NOMO-1 (cell line): ENCODE results near the gene SSR4.
"Not testable (repeated sequence)": the region's sequence is repeated elsewhere in the genome, so short reads cannot be mapped to it uniquely, and the experiment has no call there.

Source experiments
- DNase-seq, 2 experiments: peaks; one replicate each; lab custom pipeline; 2025; ENCODE audit not compliant: unreplicated experiment in 2 of 2; lab: John Stamatoyannopoulos, UW

The SSR4 gene

DNA sequence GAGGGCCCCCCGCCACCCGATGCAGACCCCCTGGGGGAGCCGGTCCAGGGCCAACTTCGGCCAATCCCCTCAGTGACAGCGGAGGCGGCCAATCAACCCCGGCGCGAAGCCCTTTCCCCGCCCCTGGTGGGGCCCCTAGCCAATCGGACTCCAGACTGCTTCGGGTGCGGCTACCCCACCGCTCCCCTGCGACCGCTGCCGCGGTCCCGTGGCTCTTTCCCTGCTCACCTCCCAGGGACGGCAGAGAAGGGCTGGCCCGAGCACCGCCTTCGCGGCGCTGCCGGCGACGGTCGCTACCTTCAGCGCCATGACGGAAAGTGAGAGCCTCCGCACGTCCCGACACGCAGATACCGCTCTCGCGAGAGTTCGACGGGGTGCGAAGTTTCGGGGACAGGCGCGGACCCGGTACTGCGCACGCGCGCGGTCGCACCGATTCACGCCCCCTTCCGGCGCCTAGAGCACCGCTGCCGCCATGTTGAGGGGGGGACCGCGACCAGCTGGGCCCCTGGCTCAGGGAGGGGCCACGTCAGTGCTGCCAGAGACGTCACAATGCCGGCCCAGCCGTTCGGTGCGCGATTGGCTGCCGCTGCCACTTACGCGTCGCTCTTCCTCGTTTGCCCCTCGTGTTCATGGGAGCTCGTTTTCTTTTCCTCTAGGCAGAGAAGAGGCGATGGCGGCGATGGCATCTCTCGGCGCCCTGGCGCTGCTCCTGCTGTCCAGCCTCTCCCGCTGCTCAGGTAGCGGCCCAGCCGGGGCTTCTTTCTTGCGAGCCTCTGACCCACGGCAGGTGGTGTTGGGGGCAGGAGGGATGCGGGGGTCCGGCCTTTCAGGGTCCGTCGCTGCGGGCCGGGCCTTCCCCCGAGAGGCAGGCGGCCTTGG is at the start of gene SSR4, which contains the start of gene IDH3G:
Gene SSR4 (plus strand): TSS at position 651 of the 879 bp plus-strand sequence. CDS start 20 bp downstream, at position 671.
Gene IDH3G (minus strand): TSS at position 358 of the 879 bp plus-strand sequence. CDS start 49 bp downstream, at position 309.
- peak; percentile 92 to 96 for DNase-seq

GRCh38 chrX:153745067-153745433 is 49.4 kb upstream of the SSR4 start:
- DNase-seq: not testable (repeated sequence)

- DNase-seq: no peak
These were observed 48.1 kb upstream of the SSR4 start for GRCh38 chrX:153746359-153746758.

GRCh38 chrX:153746991-153747390 is 47.5 kb upstream of the SSR4 start:
- DNase-seq: not testable (repeated sequence)

GRCh38 chrX:153749017-153749416 is 45.5 kb upstream of the SSR4 start:
- DNase-seq: not testable (repeated sequence)

- DNase-seq: no peak
These were observed 44.2 kb upstream of the SSR4 start for GRCh38 chrX:153750127-153750774.

GRCh38 chrX:153755136-153755535 is 39.3 kb upstream of the SSR4 start:
- no peak for DNase-seq

GRCh38 chrX:153761863-153762262 is 32.6 kb upstream of the SSR4 start:
- DNase-seq: no peak

GRCh38 chrX:153762626-153763173 is 31.8 kb upstream of the SSR4 start:
- no peak for DNase-seq

GRCh38 chrX:153763298-153763932 is 31.1 kb upstream of the SSR4 start:
- DNase-seq: no peak

GRCh38 chrX:153763989-153764755 is 30.3 kb upstream of the SSR4 start, which contains the start of gene PLXNB3:
PLXNB3 (plus strand) TSS chrX:153764249; CDS start chrX:153765536, 1,287 bp downstream.
- DNase-seq: peak; percentile 48 to 52

GRCh38 chrX:153764786-153765137 is 29.7 kb upstream of the SSR4 start:
- DNase-seq: no peak

DNA sequence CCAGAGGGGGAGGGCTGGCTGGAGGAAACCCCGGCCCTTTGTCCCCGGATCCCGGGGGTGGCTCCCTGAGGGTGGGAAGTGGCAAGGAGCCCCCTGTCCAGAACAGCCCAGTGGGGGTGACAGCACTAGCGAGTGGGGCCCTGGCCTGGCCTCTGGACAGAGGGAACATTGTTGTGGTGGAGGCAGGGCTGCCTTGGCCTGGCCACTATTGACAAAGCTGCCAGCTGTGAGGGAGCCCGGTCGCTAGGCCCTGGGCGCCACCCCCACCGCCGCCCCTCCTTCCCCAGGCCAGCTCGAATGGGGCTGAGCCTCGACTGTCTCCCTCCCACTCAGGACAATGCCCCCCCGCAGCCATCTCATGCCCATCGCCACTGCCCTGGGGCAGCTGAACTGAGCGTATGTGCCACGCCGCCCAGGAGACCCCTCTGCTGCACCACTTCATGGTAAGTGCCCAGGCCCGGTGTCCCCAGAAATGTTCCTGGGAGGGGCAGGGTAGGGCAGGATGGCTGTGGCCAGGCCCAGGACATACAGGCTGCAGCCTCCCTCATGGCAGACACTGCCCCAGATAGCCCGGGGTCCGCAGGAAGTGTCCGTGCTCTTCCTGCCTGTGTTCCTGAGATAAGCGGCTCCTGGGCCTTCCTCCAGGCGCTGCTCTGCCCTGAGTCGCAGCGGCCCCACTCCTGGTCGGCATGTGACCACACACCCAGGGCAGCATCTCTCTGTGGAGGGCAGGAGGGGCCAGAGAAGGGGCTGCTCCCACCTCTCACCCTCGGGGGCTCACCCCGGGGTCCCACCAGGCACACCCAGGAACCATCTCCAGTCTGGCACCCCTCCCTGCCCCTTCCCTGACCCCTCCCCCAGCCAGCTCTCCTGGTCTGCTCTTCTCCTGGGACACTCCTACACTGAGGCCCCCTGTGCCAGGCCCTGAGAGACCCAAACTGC is 29.1 kb upstream of the SSR4 start:
- DNase-seq: no peak

GRCh38 chrX:153766098-153766817 is 28.2 kb upstream of the SSR4 start:
- peak; percentile 28 to 63 for DNase-seq

- no peak for DNase-seq
These were observed 27.4 kb upstream of the SSR4 start for GRCh38 chrX:153766871-153767673.

DNA sequence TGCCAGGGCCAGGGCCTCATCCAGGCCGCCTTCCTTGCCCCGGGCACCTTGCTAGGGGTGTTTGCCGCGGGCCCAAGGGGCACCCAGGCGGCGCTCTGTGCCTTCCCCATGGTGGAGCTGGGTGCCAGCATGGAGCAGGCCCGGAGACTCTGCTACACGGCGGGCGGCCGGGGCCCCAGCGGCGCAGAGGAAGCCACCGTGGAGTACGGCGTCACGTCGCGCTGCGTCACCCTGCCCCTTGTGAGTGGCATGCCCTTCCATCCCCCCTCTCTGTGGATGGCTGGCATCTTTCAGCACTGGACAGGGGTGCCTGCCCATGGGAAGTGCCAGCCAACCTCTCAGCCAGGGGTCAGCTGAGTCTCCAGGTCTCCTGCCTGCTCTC is 26.8 kb upstream of the SSR4 start:
- no peak for DNase-seq

GRCh38 chrX:153768311-153769157 is 25.9 kb upstream of the SSR4 start:
- no peak for DNase-seq
